ENCODE measurements around the gene COL8A1.

COL8A1 gene

GRCh38 chr3:99765042-99765942 lies 126.9 kb downstream of the COL8A1 start:
- DNase-seq: no peak

- DNase-seq: no peak
These were observed 128.9 kb downstream of the COL8A1 start for GRCh38 chr3:99767291-99767690.

DNA sequence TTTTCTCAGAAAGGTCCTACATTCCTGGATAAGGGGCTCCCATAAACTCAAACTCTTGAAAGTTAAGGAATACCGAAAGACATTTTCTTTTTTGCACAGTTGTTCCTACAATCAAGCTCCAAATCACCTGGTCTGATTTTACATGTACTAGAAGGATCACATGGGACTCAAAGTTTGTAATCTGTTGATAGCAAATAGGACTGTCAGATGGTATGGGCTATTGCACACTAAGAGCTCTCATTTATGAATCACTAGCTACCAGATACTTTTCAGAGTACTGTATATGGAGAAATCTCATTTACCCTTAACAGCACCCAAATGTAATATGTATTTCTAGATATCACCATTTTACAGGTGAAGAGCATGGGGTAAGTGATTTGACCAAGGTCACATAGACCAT lies 129.7 kb downstream of the COL8A1 start:
- DNase-seq: no peak

DNA sequence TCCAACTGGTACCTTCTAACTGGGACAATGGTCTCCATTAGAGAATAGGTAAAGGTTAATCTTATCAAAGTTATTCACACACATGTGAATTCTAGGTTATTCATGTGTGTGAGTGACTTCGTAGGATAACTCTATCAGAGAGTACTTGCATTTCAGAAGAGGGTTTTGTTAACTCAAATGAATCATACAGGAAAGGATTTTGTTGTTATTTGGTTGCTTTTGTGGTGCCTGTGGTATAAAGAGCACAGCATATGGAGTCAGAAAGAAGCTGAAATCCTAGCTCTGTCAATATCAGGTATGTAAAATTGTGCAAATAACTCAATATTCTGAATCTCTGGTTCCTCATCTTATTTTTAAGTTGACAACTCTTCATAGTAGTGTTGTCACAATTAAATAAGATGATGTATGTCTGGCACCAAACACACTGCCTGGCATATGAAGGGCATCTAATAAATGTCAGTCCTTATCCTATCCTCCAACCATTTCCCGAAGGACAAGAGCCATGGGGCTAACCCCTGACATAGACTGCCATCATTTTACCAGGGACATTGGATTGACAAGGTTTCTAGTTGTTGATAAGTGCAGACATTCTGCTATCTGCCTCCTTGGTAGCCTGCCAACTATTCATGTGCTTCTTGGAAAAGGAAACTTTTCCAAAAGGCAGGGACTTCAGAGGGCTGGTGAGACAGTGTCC lies 130.6 kb downstream of the COL8A1 start:
- no peak for DNase-seq

GRCh38 chr3:99772171-99772570 lies 133.8 kb downstream of the COL8A1 start:
- DNase-seq: no peak

DNA sequence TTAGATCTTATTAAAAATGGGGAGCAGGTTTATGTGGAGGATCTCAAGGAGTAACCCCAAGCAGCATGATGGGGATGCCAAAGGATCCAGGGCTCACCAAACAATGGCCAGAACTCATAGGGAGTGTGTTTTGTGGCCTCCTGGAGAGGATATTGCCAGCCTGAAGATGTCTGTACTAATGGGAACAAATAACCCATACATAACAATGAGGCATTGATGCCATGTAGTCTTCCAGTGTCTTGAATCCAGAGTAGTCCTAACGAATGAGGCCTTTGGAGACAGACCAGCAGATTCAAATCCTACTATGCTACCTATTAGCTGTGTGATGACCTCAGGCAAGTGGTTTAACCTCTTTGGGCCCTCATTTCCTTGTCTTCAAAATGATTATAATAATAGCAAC lies 134.3 kb downstream of the COL8A1 start:
- no peak for DNase-seq

GRCh38 chr3:99774467-99774866 lies 136.1 kb downstream of the COL8A1 start:
- DNase-seq: no peak

DNA sequence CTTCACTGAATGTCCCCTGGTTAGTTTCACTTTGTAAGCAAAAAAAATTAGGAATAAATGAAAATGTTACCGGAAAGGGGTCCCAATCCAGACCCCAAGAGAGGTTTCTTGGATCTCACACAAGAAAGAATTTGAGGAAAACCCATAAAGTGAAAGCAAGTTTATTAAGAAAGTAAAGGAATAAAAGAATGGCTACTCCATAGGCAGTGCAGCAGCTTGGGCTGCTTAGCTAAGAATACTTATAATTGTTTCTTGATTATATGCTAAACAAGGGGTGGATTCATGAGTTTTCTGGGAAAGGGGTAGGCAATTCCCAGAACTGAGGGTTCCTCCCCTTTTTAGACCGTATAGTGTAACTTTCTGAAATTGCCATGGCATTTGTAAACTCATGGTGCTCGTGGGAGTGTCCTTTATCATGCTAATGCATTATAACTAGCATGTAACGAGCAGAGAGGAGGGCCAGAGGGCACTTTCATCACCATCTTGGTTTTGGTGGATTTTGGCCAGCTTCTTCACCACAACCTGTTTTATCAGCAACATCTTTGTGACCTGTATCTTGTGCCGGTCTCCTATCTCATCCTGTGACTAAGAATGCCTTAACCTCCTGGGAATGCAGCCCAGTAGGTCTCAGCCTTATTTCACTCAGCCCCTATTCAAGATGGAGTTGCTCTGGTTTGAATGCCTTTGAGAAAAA lies 138.3 kb downstream of the COL8A1 start:
- DNase-seq: no peak

GRCh38 chr3:99777210-99777549 lies 138.8 kb downstream of the COL8A1 start:
- no peak for DNase-seq

GRCh38 chr3:99777708-99778107 lies 139.3 kb downstream of the COL8A1 start:
- DNase-seq: no peak

DNA sequence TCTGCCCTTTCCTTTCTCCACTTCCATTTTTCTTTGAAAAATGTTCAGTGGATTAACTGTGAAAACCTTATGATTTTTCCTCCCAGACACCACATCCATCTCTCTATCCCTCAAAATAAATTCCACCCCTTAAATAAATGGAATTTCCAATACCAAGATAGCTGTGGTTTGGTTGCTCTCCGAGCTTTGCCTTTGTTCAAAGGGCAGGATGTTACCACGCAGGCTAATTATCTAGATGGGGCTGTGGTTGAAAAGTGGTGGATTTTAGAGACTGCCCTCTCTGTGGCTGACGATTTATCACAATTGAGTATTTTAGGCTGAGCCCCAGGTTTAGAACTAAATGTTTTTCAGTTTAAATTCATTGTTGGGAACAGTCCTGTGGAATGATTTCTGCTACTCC lies 142.4 kb downstream of the COL8A1 start:
- no peak for DNase-seq

DNA sequence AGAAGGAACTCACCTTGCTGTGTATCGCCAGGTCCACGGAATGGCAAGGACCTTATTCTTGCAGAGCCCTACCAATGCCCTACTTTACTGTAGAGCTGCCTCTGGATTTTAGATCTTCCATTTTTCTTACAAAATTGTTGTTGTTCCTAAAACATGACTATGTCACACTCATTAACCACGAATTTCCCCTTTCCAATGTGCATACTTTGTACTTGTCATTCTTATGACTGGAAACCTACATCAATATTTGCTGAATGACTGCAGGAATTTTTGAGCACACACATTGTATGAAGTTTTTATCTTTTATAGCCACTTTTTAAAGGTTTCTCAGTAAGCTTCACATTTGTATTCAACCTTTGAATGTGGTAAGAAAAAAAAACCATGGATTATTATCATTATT lies 143.4 kb downstream of the COL8A1 start:
- DNase-seq: no peak

GRCh38 chr3:99783011-99783573 lies 144.7 kb downstream of the COL8A1 start:
- DNase-seq: no peak

DNA sequence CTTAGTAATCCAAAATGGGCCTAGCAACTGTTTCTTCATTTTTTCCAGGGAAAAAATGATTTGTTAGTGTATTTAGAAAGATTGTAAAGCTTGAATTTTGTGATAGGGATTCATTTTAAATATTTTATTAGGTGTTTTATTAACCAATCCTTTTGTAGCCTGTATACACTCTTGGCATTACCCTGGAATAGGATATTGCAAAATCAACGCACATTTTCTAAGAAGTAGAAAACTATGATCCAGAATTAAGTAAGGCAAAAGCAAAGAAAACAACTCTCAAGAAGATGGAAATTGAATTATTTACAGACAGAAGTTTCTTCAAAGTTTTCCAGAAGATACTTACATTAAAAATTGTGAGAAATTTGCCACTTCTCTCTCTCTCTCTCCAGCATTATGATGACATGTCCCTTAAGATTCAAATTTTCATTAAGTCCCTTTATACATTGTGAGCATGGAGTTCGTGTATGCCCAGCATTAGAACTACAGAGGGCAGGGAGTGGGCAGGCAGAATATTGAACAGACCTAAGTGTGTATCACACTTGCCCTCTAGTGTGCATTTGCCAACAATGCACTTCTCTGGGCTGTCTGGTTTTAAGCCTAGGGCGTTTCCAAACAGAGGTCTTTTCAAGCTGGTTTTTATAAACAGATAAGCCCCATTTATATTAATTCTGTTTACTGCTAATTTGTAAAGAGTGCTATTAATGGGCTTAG lies 150.8 kb downstream of the COL8A1 start:
- DNase-seq: peak in 1 of 2 donors; percentile 24

DNA sequence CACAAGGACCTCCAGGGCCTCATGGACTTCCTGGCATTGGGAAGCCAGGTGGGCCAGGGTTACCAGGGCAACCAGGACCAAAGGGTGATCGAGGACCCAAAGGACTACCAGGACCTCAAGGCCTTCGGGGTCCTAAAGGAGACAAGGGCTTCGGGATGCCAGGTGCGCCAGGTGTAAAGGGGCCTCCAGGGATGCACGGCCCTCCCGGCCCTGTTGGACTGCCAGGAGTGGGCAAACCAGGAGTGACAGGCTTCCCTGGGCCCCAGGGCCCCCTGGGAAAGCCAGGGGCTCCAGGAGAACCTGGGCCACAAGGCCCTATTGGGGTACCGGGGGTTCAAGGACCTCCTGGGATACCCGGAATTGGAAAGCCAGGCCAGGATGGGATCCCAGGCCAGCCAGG lies 156.1 kb downstream of the COL8A1 start:
- no peak for DNase-seq

DNA sequence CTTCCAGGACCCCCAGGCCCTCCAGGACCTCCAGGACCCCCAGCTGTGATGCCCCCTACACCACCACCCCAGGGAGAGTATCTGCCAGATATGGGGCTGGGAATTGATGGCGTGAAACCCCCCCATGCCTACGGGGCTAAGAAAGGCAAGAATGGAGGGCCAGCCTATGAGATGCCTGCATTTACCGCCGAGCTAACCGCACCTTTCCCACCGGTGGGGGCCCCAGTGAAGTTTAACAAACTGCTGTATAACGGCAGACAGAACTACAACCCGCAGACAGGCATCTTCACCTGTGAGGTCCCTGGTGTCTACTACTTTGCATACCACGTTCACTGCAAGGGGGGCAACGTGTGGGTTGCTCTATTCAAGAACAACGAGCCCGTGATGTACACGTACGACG lies 157.2 kb downstream of the COL8A1 start:
- no peak for DNase-seq

GRCh38 chr3:99799422-99799821 lies 161.0 kb downstream of the COL8A1 start:
- no peak for DNase-seq

DNA sequence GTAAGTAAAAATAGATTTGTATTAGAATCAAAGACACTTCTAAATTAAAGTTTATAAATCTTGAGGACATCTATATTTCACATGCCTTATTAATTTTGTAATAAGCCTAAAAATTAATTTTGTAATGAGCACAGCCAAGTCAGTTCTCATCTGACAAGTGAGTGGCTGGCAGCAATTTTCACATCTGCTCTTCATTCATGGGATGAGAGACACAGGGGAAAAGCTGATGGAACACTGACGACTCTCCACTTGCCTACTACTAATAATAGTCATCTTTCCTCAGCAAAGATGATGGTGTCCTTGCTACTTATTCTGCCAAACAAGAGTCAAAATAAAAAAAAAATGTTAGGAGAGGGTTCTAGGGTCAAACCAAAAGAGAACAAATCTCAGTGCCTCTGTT lies 164.9 kb downstream of the COL8A1 start:
- DNase-seq: no peak

DNA sequence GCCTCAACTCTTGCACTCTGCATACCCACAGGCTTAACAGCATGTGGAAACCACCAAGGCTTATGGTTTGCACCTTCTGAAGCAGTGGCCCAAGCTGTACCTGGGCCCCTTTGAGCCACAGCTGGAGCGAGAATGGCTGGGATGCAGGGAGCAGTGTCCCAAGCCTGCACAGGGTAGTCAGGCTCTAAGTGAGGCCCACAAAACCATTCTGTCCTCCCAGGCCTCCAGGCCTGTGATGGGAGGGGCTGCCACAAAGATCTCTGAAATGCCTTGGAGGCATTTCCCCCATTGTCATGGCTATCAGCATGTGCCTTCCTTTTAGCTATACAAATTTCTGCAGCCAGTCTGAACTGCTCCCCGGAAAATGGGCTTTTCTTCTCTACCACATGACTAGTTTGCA lies 166.8 kb downstream of the COL8A1 start:
- no peak for DNase-seq

GRCh38 chr3:99808163-99808794 lies 169.9 kb downstream of the COL8A1 start:
- DNase-seq: peak; percentile 28 to 54

DNA sequence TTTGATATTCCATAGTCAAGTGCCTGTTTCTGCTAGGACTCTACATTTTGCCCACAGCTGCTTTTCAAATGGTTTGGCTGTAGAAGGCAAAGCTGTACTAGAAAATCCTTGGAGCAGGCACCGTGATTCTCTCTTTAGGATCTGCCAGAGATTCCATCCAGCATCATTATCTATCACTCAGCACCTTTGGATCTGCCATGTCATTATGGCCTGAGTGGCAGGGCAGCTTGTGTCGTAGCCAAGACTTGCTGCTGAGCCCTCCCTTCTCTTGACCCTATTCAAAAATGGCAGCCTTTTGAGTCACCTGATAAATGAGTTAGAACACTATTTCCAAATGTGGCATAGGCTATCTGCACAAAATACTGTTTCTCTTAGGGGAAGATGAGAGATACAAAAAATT lies 171.2 kb downstream of the COL8A1 start:
- DNase-seq: no peak

DNA sequence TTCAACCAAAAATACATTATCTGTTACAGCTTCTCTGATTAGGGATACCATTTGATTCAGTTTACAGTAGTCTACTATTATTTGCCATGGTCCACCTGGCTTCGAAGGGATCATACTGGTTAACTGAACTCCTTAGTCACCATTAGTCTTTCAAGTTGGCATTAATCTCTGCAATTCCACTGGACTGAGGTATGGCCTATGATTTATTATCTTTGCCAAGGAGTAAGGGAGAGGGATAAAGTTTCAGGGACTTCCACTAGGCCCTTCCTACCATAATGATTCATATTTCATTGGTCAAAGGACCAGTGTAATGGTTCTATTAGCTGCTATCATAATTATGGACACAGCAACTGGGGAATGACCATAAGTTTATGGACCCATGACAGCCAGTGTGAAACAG lies 172.0 kb downstream of the COL8A1 start:
- DNase-seq: no peak

Measured in CD4-positive, alpha-beta T cell treated with Interferon alpha-2 for 1 hour (primary cell).